Measurements from ENCODE around the gene TBC1D8B.
A peak's percentile ranks its signal among the peaks of the same experiment; 100 is the strongest.
"Not testable (repeated sequence)": the region's sequence is repeated elsewhere in the genome, so short reads cannot be mapped to it uniquely, and the experiment has no call there.

Gene TBC1D8B

GRCh38 chrX:106802388-106803275 lies at the start of gene TBC1D8B:
Gene TBC1D8B (plus strand): TSS chrX:106802673. CDS start chrX:106802854, 181 bp downstream.
- DNase-seq, result peak; percentile 80

GRCh38 chrX:106769288-106769687 lies 33.2 kb upstream of the TBC1D8B start:
- not testable (repeated sequence) for DNase-seq

- no peak for DNase-seq
These were observed 27.5 kb upstream of the TBC1D8B start for GRCh38 chrX:106774981-106775380.

GRCh38 chrX:106780264-106780663 lies 22.2 kb upstream of the TBC1D8B start:
- DNase-seq, result no peak

GRCh38 chrX:106780664-106781377 lies 21.7 kb upstream of the TBC1D8B start:
- DNase-seq, result no peak

- DNase-seq, result no peak
These were observed 18.8 kb upstream of the TBC1D8B start for GRCh38 chrX:106783716-106784115.

GRCh38 chrX:106791495-106791894 lies 11.0 kb upstream of the TBC1D8B start:
- DNase-seq, result no peak

GRCh38 chrX:106802063-106802387 lies 448 bp upstream of the TBC1D8B start:
- DNase-seq, result peak; percentile 54

- no peak for DNase-seq
These were observed 8.8 kb downstream of the TBC1D8B start for GRCh38 chrX:106811131-106811910.

- not testable (repeated sequence) for DNase-seq
These were observed 10.5 kb downstream of the TBC1D8B start for GRCh38 chrX:106812930-106813329.

GRCh38 chrX:106814093-106814492 lies 11.6 kb downstream of the TBC1D8B start:
- DNase-seq, result not testable (repeated sequence)

GRCh38 chrX:106862972-106863688 lies 60.7 kb downstream of the TBC1D8B start:
- no peak for DNase-seq

GRCh38 chrX:106863697-106864096 lies 61.2 kb downstream of the TBC1D8B start:
- no peak for DNase-seq

GRCh38 chrX:106872796-106873195 lies 70.3 kb downstream of the TBC1D8B start:
- not testable (repeated sequence) for DNase-seq

GRCh38 chrX:106874075-106874474 lies 71.6 kb downstream of the TBC1D8B start:
- no peak for DNase-seq

GRCh38 chrX:106875151-106875550 lies 72.7 kb downstream of the TBC1D8B start:
- DNase-seq, result no peak

GRCh38 chrX:106889468-106889867 lies 87.0 kb downstream of the TBC1D8B start:
- DNase-seq, result no peak

GRCh38 chrX:106891762-106892460 lies 89.4 kb downstream of the TBC1D8B start:
- no peak for DNase-seq

- peak; percentile 16 for DNase-seq
These were observed 92.0 kb downstream of the TBC1D8B start for GRCh38 chrX:106894392-106894909.

GRCh38 chrX:106894978-106895452 lies 92.5 kb downstream of the TBC1D8B start:
- no peak for DNase-seq

- DNase-seq, result no peak
These were observed 94.8 kb downstream of the TBC1D8B start for GRCh38 chrX:106897259-106897658.

GRCh38 chrX:106898462-106898861 lies 96.0 kb downstream of the TBC1D8B start:
- peak; percentile 18 for DNase-seq

Data from DMS 273 treated with DMSO at 0.1 percent for 48 hours (cell line).